MCF 10A (cell line): ENCODE results near the gene USP9X. TPM values are rescaled to one million over a fixed set of nuclear protein-coding genes. Genes with fewer than 3 reads are reported as not detected.

Experiments used
- BruUV-seq: library from RNA; stranded (reverse); fragments of 400-500 nt; replicated peaks from 2 replicates; lab custom pipeline; 2021; lab: Mats Ljungman, UMichigan
- CTCF ChIA-PET: fragments of 300-600 bp; sonication (Branson Sonifier 250); formaldehyde crosslinking; extraction: SDS; loops from one replicate; lab custom pipeline; 2021; ENCODE audit warnings: antibody characterized with exemption, inconsistent platforms; lab: Yijun Ruan, JAX
- POLR2A ChIA-PET: fragments of 300-600, 350-650 bp; sonication (Branson Sonifier 250); formaldehyde crosslinking; extraction: SDS; loops from one replicate; lab custom pipeline; 2020; ENCODE audit warnings: antibody characterized with exemption, inconsistent platforms; lab: Yijun Ruan, JAX
- DNase-seq: peaks from one replicate; pipeline ENCODE4 v3.0.0-alpha.2; 2018; ENCODE audit not compliant: unreplicated experiment
- H3K27ac Mint-ChIP-seq: one replicate; pipeline ENCODE4 v1.8.0; 2022; ENCODE audit warnings: mild to moderate bottlenecking, low read depth, mixed read lengths; ENCODE audit not compliant: unreplicated experiment
- H3K27me3 Mint-ChIP-seq: one replicate; pipeline ENCODE4 v1.8.0; 2022; ENCODE audit warnings: mixed read lengths; ENCODE audit not compliant: insufficient read depth, unreplicated experiment
- H3K36me3 Mint-ChIP-seq: one replicate; pipeline ENCODE4 v1.8.0; 2022; ENCODE audit warnings: mild to moderate bottlenecking, moderate library complexity, mixed read lengths; ENCODE audit not compliant: insufficient read depth, unreplicated experiment
- H3K4me1 Mint-ChIP-seq: one replicate; pipeline ENCODE4 v1.8.0; 2022; ENCODE audit warnings: mixed read lengths; ENCODE audit not compliant: insufficient read depth, unreplicated experiment
- H3K4me3 Mint-ChIP-seq: one replicate; pipeline ENCODE4 v1.8.0; 2022; ENCODE audit warnings: mild to moderate bottlenecking, moderate library complexity, mixed read lengths; ENCODE audit not compliant: unreplicated experiment
- H3K9me3 Mint-ChIP-seq: one replicate; pipeline ENCODE4 v1.8.0; 2022; ENCODE audit warnings: mixed read lengths; ENCODE audit not compliant: unreplicated experiment
- CTCF ChIP-seq: fragments of 200-600 bp; IDR thresholded peaks from one replicate; pipeline ENCODE4 v1.8.0; 2022; ENCODE audit warnings: antibody characterized with exemption, mild to moderate bottlenecking; ENCODE audit not compliant: unreplicated experiment
- intact Hi-C: fragments of 100-400 bp; cut with micrococcal nuclease; formaldehyde crosslinking; loops from 2 replicates; pipeline ENCODE4 v1.14.1; 2022
- total RNA-seq: library from RNA; stranded (reverse); gene quantifications from 2 replicates; pipeline ENCODE4 v1.2.3, GENCODE V29; 2022

USP9X gene
- total RNA-seq, 1 experiment from 2014 or later: 77.9 TPM

GRCh38 chrX:41108007-41108406 lies 22.8 kb downstream of the USP9X start:
- H3K4me1 Mint-ChIP-seq: peaks cover 6% of the 10 kb centered on the region
- H3K4me3 Mint-ChIP-seq: no peak overlapping the region
- no TSS peak for BruUV-seq
- CTCF ChIA-PET: interaction anchor here (0.6 to 1.1 kb wide), 2 partner anchors 34 to 458 kb away, joined by 3 read pairs; no protein-coding TSS in a partner anchor
- no peaks in the 10 kb centered on the region for H3K9me3 Mint-ChIP-seq
- no peaks in the 10 kb centered on the region for H3K36me3 Mint-ChIP-seq
- no peak for DNase-seq
- H3K27me3 Mint-ChIP-seq: peaks cover 22% of the 10 kb centered on the region
- no peak for TF ChIP-seq CTCF
- POLR2A ChIA-PET: interaction anchor here (0.7 to 1.4 kb wide), 5 partner anchors 8 to 153 kb away, joined by 3 to 4 read pairs (median 3); partner anchors contain the start of gene USP9X
- H3K27ac Mint-ChIP-seq: no peak overlapping the region
- intact Hi-C loops: no loop called here

- BruUV-seq: no TSS peak
- intact Hi-C loops: no loop called here
- Mint-ChIP-seq H3K4me3 (no peak overlapping the region), H3K9me3 (no peaks in the 10 kb centered on the region), H3K36me3 (no peaks in the 10 kb centered on the region), H3K4me1 (peaks cover 6% of the 10 kb centered on the region), H3K27ac (no peak overlapping the region), H3K27me3 (peaks cover 22% of the 10 kb centered on the region)
- no peak for DNase-seq
- TF ChIP-seq CTCF: no peak
- CTCF ChIA-PET: interaction anchor here (0.6 to 1.9 kb wide), 4 partner anchors 24 to 458 kb away, joined by 3 to 8 read pairs (median 4); partner anchors contain the start of gene USP9X
- POLR2A ChIA-PET: interaction anchor here (0.7 to 1.2 kb wide), 5 partner anchors 9 to 153 kb away, joined by 3 to 5 read pairs (median 3); no protein-coding TSS in a partner anchor
These were observed 23.4 kb downstream of the USP9X start for GRCh38 chrX:41108463-41109205.

- no peak for DNase-seq
- BruUV-seq: no TSS peak
These were observed 25.8 kb downstream of the USP9X start for GRCh38 chrX:41110801-41111625.

More at GRCh38 chrX:41110801-41111625, 25.8 kb downstream of the USP9X start:
- intact Hi-C loops: loop anchor here (10.0 kb wide), 3 partner anchors 186 to 566 kb away; no protein-coding TSS in a partner anchor
- Mint-ChIP-seq H3K4me1 (peaks cover 16% of the 10 kb centered on the region), H3K4me3 (no peak overlapping the region), H3K27ac (no peak overlapping the region), H3K9me3 (no peaks in the 10 kb centered on the region), H3K36me3 (no peaks in the 10 kb centered on the region), H3K27me3 (peaks cover 22% of the 10 kb centered on the region)
- no peak for TF ChIP-seq CTCF
- ChIA-PET POLR2A (interaction anchor here (0.6 to 1.4 kb wide), 4 partner anchors 22 to 136 kb away, joined by 3 to 4 read pairs (median 4); no protein-coding TSS in a partner anchor), CTCF (interaction anchor here (1.3 to 2.0 kb wide), 3 partner anchors 11 to 459 kb away, joined by 3 to 6 read pairs (median 5); no protein-coding TSS in a partner anchor)
